GM12864 (cell line): ENCODE measurements around the gene BDNF.

ENCODE experiments used
- DNase-seq: peaks from one replicate; pipeline ENCODE4 v3.0.0-alpha.2; 2011; ENCODE audit warnings: low read depth
- H3K4me3 ChIP-seq: 2 replicates; pipeline ENCODE4 v1.5.1; 2011; ENCODE audit warnings: mild to moderate bottlenecking, low read depth, low read length, control low read depth
- CTCF ChIP-seq: IDR thresholded peaks from 2 replicates; pipeline ENCODE4 v1.5.1; 2011; ENCODE audit warnings: low read depth, mild to moderate bottlenecking, moderate library complexity, low read length, control low read depth, inconsistent platforms; ENCODE audit errors: missing control alignments

Gene BDNF

DNA sequence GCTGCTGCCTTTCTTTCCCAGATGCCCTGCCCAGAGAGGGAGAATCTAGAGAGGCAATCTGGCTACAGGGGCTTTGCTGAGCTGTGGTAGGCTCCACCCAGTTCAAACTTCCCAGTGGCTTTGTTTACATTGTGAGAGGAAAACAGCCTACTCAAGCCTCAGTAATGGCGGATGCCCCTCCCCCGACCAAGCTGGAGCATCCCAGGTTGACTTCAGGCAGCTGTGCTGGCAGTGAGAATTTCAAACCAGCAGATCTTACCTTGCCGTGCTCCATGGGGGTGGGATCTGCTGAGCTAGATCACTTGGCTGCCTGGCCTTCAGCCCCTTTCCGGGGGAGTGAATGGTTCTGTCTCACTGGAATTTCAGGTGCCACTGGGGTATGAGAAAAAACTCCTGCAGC is 12.2 kb downstream of the BDNF start:
- no peak for TF ChIP-seq CTCF
- DNase-seq: no peak
- H3K4me3 ChIP-seq: no peak overlapping the region

DNA sequence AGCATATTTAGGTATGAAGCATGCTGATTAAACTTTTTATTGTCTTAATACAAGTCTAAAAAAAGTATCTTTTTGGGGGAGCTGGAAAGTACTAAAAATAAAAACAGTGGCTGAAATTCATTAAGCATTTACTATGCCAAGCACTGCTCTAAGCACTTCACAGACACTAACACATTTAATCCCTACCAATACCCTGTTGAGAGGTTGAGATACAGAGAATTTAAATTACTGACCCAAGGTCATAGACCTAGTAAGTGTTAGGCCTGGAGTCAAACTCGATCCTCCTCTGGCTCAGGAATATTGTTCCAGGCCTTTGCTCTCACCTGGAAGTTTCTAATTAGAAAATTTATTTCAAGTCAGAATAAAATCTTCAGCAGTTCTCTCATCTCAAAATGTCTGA is 18.6 kb downstream of the BDNF start:
- TF ChIP-seq CTCF: no peak
- no peak for DNase-seq
- no peak overlapping the region for H3K4me3 ChIP-seq

DNA sequence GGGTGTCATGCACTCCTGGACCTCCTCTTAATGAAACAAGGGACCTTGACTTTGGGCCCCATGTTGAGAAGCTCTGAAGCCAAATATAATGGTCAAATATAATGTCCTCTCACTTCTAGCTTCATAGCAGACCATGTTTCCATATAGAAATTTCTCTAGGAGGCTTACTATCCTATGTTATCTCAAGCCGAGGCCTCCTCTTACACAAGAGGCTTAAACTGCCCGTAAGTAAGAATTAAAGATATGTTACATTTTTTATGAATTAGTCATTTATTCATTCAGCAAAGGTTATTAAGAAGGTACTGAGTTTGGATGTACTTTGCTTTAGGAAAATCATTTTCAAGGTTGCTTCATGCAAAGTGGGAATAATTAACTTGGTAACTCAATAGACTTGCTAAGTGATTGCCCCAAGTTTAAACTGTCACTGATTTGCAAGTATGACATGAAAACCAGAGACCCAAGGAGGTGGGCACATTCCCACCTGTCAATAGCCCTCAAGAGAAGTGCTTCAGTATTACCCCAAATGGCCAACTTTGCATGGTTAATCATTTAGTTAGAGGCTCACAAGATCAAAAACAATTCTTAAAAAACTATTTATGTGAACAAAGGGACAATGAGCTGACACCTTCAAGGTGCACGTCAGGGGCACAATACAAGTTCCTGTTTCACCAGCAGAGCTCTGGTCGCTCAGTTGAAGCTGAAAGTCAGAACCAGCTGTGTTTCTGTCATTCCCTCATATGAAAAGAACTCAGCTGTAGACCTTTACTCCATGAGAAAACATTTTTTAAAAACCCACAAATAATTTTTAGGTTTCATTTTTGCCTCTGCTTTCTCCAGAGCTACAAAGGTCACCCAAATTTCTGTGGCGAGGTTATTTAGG is 20.9 kb downstream of the BDNF start:
- DNase-seq: no peak
- H3K4me3 ChIP-seq: no peak overlapping the region
- TF ChIP-seq CTCF: no peak

DNA sequence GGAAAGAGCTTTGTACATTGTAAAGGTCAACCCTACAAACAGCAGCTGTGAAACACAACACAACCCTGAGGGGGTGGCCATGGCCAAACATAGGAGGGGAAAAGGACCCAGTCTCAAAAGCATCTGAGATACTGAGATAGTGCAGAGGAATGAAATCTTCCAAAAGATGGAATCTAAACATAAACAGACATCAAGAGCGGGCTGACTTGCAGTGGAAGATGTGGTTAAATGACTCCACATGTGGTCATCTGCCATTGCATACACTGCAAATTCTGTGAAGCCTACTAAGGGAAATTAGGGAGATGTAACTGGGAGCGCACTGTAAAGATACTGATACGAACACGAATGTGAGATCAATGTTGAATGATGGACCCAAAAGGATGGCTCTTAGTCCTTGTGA is 22.0 kb downstream of the BDNF start:
- TF ChIP-seq CTCF: no peak
- DNase-seq: no peak
- H3K4me3 ChIP-seq: no peak overlapping the region

GRCh38 chr11:27677108-27677507 is 23.1 kb downstream of the BDNF start:
- no peak overlapping the region for H3K4me3 ChIP-seq
- TF ChIP-seq CTCF: no peak
- DNase-seq: no peak

DNA sequence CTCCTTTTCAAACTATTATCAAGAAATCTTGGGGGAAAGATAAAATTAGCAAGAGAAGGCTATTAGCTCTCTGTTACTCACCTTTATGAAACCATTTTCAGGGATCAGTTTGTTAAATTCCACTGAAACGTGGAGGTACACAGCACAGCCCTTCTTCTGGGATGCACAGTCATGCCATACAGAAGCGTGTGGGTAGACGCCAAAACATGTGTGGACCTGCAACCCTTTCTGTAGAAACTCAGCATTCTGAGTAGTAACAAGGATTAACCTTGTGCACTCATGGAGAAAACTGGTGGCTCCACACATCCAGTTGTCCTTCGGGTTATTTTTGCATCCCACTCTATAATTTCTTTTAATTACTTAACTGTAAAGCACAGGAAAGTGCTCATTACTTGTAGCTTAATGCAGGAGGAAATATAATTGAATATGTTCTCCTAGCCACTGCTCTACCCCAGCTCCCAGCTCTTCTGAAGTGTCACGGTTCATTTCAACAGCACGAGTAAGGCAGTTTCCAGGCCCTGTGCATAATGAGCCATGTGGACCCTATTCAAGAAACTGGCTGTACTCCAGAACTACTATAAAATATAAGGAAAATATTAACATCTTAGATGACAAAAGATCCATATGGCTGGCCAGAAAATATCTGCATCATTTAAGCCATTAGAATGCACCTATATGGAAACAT is 26.1 kb downstream of the BDNF start:
- no peak overlapping the region for H3K4me3 ChIP-seq
- DNase-seq: no peak
- no peak for TF ChIP-seq CTCF
